HCT116 (cell line): Measurements from ENCODE around the gene BSN. TPM values are rescaled to one million over a fixed set of nuclear protein-coding genes. Genes with fewer than 3 reads are reported as not detected.
"Not testable (repeated sequence)": the region's sequence is repeated elsewhere in the genome, so short reads cannot be mapped to it uniquely, and the experiment has no call there.

Source experiments
- ATAC-seq: fragments of 200-7000 bp; cut with Tn5 transposase; 2 replicates; pipeline ENCODE4 v1.9.1; 2020; ENCODE audit warnings: mild to moderate bottlenecking, moderate library complexity
- BruUV-seq: library from RNA; stranded (reverse); fragments of 400-500 nt; replicated peaks from 2 replicates; lab custom pipeline; 2021; lab: Mats Ljungman, UMichigan
- CTCF ChIA-PET: fragments of 300-600 bp; sonication (Branson Sonifier 250); formaldehyde crosslinking; loops from one replicate; lab custom pipeline; 2021; ENCODE audit warnings: antibody characterized with exemption; lab: Charles Lee
- POLR2A ChIA-PET: fragments of 300-600, 350-600 bp; sonication (Branson Sonifier 250); formaldehyde crosslinking; loops from one replicate; lab custom pipeline; 2021; ENCODE audit warnings: antibody characterized with exemption; lab: Charles Lee
- RAD21 ChIA-PET, 2 experiments: fragments of 300-600 bp; sonication (Branson Sonifier 250); formaldehyde crosslinking; loops; one replicate each; lab custom pipeline; 2023; ENCODE audit warnings: low total read pairs in 2 of 2; ENCODE audit not compliant: uncharacterized antibody in 2 of 2, unreplicated experiment in 2 of 2, low non-redundant PET in 1 of 2; lab: Charles Lee
- DNase-seq: peaks from one replicate; pipeline ENCODE4 v3.0.0-alpha.2; 2010; ENCODE audit warnings: low read depth, low spot score
- H2AFZ ChIP-seq: fragments of 200-600 bp; shearing (Covaris generic), sonication (generic); 2 replicates; pipeline ENCODE4 v1.6.1; 2017; ENCODE audit warnings: low read depth, mixed run types, mixed read lengths, antibody characterized with exemption, low read length; ENCODE audit not compliant: poor library complexity, severe bottlenecking
- H3K27ac ChIP-seq: 2 replicates; pipeline ENCODE4 v1.5.1; 2012; ENCODE audit warnings: low read depth, low read length
- H3K27me3 ChIP-seq: fragments of 200-600 bp; sonication (generic); 2 replicates; pipeline ENCODE4 v1.6.1; 2016; ENCODE audit warnings: mixed run types, low read length, mixed read lengths; ENCODE audit not compliant: insufficient read depth
- H3K36me3 ChIP-seq, 2 experiments: fragments of 200-500 bp in 1 of 2; fragments of 200-600 bp in 1 of 2; sonication (Bioruptor generic) in 1 of 2; sonication (generic) in 1 of 2; 2 replicates each; pipeline versions ENCODE4 v1.5.1 to v1.6.1; 2014 to 2016; ENCODE audit warnings: low read length in 2 of 2, inconsistent platforms in 1 of 2, mixed read lengths in 1 of 2, mixed run types in 1 of 2; ENCODE audit not compliant: insufficient read depth in 2 of 2, control insufficient read depth in 1 of 2
- H3K4me1 ChIP-seq, 2 experiments: fragments of 200-600 bp in 1 of 2; sonication (generic) in 1 of 2; 2 replicates each; pipeline versions ENCODE4 v1.5.1 to v1.6.1; 2012 to 2017; ENCODE audit warnings: low read length in 2 of 2, inconsistent platforms in 1 of 2, mild to moderate bottlenecking in 1 of 2, mixed read lengths in 1 of 2, mixed run types in 1 of 2, moderate library complexity in 1 of 2; ENCODE audit not compliant: insufficient read depth in 2 of 2, control insufficient read depth in 1 of 2
- H3K4me2 ChIP-seq: fragments of 200-600 bp; sonication (generic); 2 replicates; pipeline ENCODE4 v1.6.1; 2017; ENCODE audit warnings: mixed run types, low read length, mixed read lengths
- H3K4me3 ChIP-seq, 2 experiments: fragments of 200-600 bp in 1 of 2; sonication (generic) in 1 of 2; replicated peaks in 1 of 2; 2 replicates each; pipeline ENCODE4 v1.5.1; 2011 to 2016; ENCODE audit warnings: low read length in 2 of 2, control low read depth in 1 of 2, low read depth in 1 of 2, mild to moderate bottlenecking in 1 of 2, mixed read lengths in 1 of 2, mixed run types in 1 of 2
- H3K79me2 ChIP-seq: fragments of 200-600 bp; sonication (generic); 2 replicates; pipeline ENCODE4 v1.6.1; 2017; ENCODE audit warnings: mild to moderate bottlenecking, mixed run types, low read length, moderate library complexity, mixed read lengths; ENCODE audit not compliant: insufficient read depth
- H3K9ac ChIP-seq: fragments of 200-600 bp; sonication (generic); 2 replicates; pipeline ENCODE4 v1.6.1; 2016; ENCODE audit warnings: low read length, mixed read lengths
- H3K9me2 ChIP-seq: fragments of 200-600 bp; sonication (generic), shearing (Covaris generic); 2 replicates; pipeline ENCODE4 v1.6.1; 2017; ENCODE audit warnings: mixed run types, mild to moderate bottlenecking, moderate library complexity; ENCODE audit not compliant: insufficient read depth
- H3K9me3 ChIP-seq, 2 experiments: fragments of 200-500 bp in 1 of 2; fragments of 200-600 bp in 1 of 2; sonication (Bioruptor generic) in 1 of 2; sonication (generic) in 1 of 2; 2 replicates each; pipeline ENCODE4 v1.6.1; 2014 to 2017; ENCODE audit warnings: low read length in 2 of 2, mixed read lengths in 2 of 2, inconsistent platforms in 1 of 2, low read depth in 1 of 2, mild to moderate bottlenecking in 1 of 2, mixed run types in 1 of 2, moderate library complexity in 1 of 2; ENCODE audit not compliant: control insufficient read depth in 1 of 2, insufficient read depth in 1 of 2
- H4K20me1 ChIP-seq: fragments of 200-600 bp; sonication (generic), shearing (Covaris generic); 2 replicates; pipeline ENCODE4 v1.6.1; 2017; ENCODE audit warnings: mixed run types, mild to moderate bottlenecking, moderate library complexity; ENCODE audit not compliant: insufficient read depth
- intact Hi-C: fragments of 100-400 bp; cut with micrococcal nuclease; formaldehyde crosslinking; loops from 2 replicates; pipeline ENCODE4 v1.10.0; 2022
- total RNA-seq: library from RNA; stranded (reverse); gene quantifications from one replicate; pipeline ENCODE4 v1.2.1, GENCODE V29; 2021; ENCODE audit not compliant: unreplicated experiment

The BSN gene
- total RNA-seq, 1 experiment from 2014 or later = 1.5 TPM

DNA sequence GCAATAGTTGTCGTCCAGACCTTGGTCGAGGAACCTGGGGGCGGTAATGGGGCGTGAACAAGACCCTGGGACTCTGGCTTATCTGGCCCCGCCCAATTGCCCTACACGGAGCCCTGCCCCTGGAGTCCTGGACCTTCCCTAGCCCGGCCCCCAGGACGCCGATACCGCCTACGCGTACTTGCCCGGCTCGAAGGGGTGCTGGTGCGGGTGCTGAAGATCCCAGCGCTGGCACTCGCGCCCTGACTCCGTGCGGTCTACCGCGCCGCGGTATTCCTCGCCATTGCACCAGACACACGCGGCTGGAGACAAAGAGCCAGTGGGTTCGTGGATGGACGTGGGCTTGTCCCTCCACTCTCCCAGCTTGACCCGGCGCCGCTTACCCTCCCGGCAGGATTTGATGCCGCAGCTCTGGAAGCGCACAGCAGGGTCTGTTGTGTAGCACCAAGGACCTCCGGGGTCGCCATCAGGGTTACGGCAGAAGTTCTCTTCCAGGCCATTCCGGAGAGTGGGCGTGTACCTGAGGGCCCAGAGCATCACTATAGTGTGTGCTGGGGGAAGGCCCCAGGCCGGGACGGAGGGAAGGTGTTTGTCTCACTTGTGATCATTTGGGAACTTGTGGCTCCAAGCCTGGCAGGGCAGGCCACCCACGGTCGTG lies 132.6 kb downstream of the BSN start:
- H3K9me3 ChIP-seq, CTCF ChIA-PET, DNase-seq, RAD21 ChIA-PET, H3K27ac ChIP-seq, BruUV-seq, H3K27me3 ChIP-seq, POLR2A ChIA-PET, H2AFZ ChIP-seq, ATAC-seq, H3K4me2 ChIP-seq, H3K9ac ChIP-seq, H4K20me1 ChIP-seq, H3K4me3 ChIP-seq, H3K9me2 ChIP-seq, intact Hi-C loops: not testable (repeated sequence)
- Histone ChIP-seq H3K36me3 (peaks cover 4 to 12% of the 10 kb centered on the region in 2 experiments; a peak in 2 of 4 replicates), H3K79me2 (peaks cover 15% of the 10 kb centered on the region), H3K4me1 (peaks cover 4 to 14% of the 10 kb centered on the region in 2 experiments; a peak in 3 of 4 replicates)

DNA sequence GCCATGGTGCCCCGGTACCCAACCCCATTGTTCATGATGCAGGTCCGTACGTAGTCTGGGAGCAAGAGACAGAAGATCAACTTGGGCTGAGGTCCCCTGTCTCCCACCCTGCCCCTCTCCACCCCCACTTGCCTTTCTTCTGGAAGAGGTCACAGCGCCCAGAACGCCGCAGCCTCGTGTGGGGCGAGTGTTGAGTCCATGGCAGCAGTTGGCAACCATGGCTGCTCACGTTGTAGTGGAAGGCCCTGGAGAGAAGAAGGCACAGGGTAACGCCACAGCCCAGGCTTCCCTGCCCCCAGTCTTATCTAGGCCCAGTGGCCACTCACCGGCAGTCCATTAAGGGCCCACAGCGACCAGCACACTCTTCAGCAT lies 133.1 kb downstream of the BSN start:
- H3K9me3 ChIP-seq, H3K4me2 ChIP-seq, H3K27ac ChIP-seq, ATAC-seq, H4K20me1 ChIP-seq, H3K27me3 ChIP-seq, CTCF ChIA-PET, H2AFZ ChIP-seq, BruUV-seq, H3K9me2 ChIP-seq, DNase-seq, RAD21 ChIA-PET, POLR2A ChIA-PET, intact Hi-C loops, H3K4me3 ChIP-seq, H3K9ac ChIP-seq: not testable (repeated sequence)
- Histone ChIP-seq H3K79me2 (peaks cover 15% of the 10 kb centered on the region), H3K4me1 (peaks cover 4 to 14% of the 10 kb centered on the region in 2 experiments; a peak in 3 of 4 replicates), H3K36me3 (peaks cover 3 to 12% of the 10 kb centered on the region in 2 experiments; a peak in 2 of 4 replicates)

DNA sequence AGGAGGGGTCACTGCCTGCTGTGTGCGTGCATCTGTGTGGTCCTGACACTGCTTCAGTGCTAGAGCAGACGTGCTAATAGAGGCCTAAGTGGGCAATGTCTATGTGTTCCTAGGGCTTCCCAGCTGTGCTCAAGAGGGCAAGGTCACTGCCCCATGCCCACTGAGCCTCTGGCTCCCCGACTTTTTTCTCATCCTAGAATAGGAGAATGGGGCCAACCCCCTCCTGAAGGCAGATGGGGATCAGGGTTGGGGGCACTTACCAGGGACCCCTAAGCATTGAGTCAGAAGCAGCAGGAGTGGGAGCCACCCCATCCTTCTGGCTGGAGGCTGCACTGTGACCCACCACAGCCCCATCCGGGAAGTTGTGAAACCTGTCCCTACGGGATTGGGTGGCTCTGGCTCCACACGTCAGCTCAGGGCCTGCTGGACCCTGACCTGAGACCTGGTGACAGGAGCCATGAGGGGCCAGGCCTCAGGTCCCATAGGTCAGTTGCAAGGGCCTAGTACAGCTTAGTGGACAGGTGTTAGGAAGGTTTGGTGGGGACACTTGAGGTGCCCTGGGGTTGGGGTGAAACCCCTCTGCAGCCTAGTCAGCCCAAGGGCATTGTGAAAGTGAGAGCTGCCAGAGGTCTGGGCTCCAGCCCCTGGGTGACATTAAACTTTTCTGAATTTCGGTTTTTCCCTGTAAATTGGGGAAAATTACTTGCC lies 134.2 kb downstream of the BSN start:
- H3K36me3 ChIP-seq, RAD21 ChIA-PET, BruUV-seq, intact Hi-C loops, H2AFZ ChIP-seq, CTCF ChIA-PET, H3K9me2 ChIP-seq, H4K20me1 ChIP-seq, DNase-seq, POLR2A ChIA-PET, H3K27me3 ChIP-seq, H3K9me3 ChIP-seq: not testable (repeated sequence)
- peak overlapping the region; percentile 87 for H3K4me2 ChIP-seq
- H3K4me1 ChIP-seq = peaks cover 4 to 14% of the 10 kb centered on the region in 2 experiments; a peak in 3 of 4 replicates
- H3K79me2 ChIP-seq = peaks cover 15% of the 10 kb centered on the region
- H3K27ac ChIP-seq = peak overlapping the region; percentile 66
- ATAC-seq = peak; percentile 2; the same call in 1 of the 2 replicates
- peak overlapping the region; percentile 89 to 97 for H3K4me3 ChIP-seq
- peak overlapping the region; percentile 91 for H3K9ac ChIP-seq
